Muscle of leg (tissue), 11 donors: ENCODE data around the gene C22orf31. TPM values are rescaled to one million over a fixed set of nuclear protein-coding genes. Genes with fewer than 3 reads are reported as not detected.
"Not testable (repeated sequence)": the region's sequence is repeated elsewhere in the genome, so short reads cannot be mapped to it uniquely, and the experiment has no call there.

Source experiments
- DNase-seq: peaks from one replicate; pipeline ENCODE4 v3.0.0; 2013
- H3K27ac ChIP-seq: one replicate; pipeline ENCODE4 v1.5.1; 2013; ENCODE audit warnings: mild to moderate bottlenecking, low read length, control low read depth
- H3K27me3 ChIP-seq: one replicate; pipeline ENCODE4 v1.6.1; 2013; ENCODE audit warnings: low read length; ENCODE audit not compliant: control insufficient read depth, insufficient read depth
- H3K36me3 ChIP-seq: one replicate; pipeline ENCODE4 v1.6.1; 2013; ENCODE audit warnings: low read length; ENCODE audit not compliant: control insufficient read depth, insufficient read depth
- H3K4me1 ChIP-seq: one replicate; pipeline ENCODE4 v1.6.1; 2013; ENCODE audit warnings: low read length; ENCODE audit not compliant: control insufficient read depth, insufficient read depth
- H3K4me3 ChIP-seq: one replicate; pipeline ENCODE4 v1.5.1; 2013; ENCODE audit warnings: low read length, control low read depth
- H3K9me3 ChIP-seq: replicated peaks from 2 replicates; pipeline ENCODE4 v1.6.1; 2013; ENCODE audit warnings: low read depth, low read length; ENCODE audit not compliant: control insufficient read depth
- WGBS: methylation state at CpG from one replicate; pipeline ENCODE4 v1.1.5; 2013; ENCODE audit warnings: missing lambda C conversion rate; ENCODE audit not compliant: insufficient coverage; 5-methylcytosine and 5-hydroxymethylcytosine counted together
- polyA plus RNA-seq, 8 donors: library from polyadenylated mRNA; unstranded; fragments of 120-200 nt; gene quantifications; one replicate each; pipeline versions ENCODE4 v1.2.1 to v1.2.3, GENCODE V29; 2013; ENCODE audit warnings: inconsistent platforms in 1 of 8, low replicate concordance in 1 of 8; ENCODE audit not compliant: insufficient read length in 8 of 8, insufficient read depth in 1 of 8
- total RNA-seq: library from RNA; stranded (reverse); fragments of 120-200 nt; gene quantifications from one replicate; pipeline ENCODE4 v1.2.4, GENCODE V29; 2013

C22orf31 gene
- total and polyA plus RNA-seq, 9 donors, result 1.1 to 3.0 (median 1.9) TPM

DNA sequence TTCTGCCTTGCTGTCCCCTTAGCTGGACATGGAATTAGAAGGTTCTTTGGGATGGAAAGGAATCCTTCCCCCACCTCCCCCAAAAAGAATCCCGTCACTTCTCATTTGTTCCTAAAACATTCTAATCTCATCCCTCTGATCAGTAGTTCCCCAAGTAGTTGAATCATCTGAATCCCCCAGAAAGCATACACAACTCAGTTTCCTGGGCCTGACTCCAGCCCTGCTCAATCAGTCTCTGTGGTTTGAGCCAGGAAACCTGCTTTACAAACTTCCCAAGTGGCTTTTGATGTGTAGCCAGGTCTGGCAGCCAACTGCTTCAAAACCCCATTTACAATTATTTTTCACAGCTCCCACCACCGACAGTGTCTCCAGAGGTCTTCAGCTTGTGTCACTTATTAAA, 20.2 kb downstream of the C22orf31 start:
- Histone ChIP-seq H3K27me3 (no peaks in the 10 kb centered on the region), H3K4me1 (peaks cover 5% of the 10 kb centered on the region), H3K4me3 (no peak overlapping the region), H3K27ac (no peak overlapping the region), H3K9me3 (no peaks in the 10 kb centered on the region), H3K36me3 (peaks cover 31% of the 10 kb centered on the region)
- 43% methylated on average over 1 of the region's 2 CpGs for WGBS
- peak; percentile 39 for DNase-seq

DNA sequence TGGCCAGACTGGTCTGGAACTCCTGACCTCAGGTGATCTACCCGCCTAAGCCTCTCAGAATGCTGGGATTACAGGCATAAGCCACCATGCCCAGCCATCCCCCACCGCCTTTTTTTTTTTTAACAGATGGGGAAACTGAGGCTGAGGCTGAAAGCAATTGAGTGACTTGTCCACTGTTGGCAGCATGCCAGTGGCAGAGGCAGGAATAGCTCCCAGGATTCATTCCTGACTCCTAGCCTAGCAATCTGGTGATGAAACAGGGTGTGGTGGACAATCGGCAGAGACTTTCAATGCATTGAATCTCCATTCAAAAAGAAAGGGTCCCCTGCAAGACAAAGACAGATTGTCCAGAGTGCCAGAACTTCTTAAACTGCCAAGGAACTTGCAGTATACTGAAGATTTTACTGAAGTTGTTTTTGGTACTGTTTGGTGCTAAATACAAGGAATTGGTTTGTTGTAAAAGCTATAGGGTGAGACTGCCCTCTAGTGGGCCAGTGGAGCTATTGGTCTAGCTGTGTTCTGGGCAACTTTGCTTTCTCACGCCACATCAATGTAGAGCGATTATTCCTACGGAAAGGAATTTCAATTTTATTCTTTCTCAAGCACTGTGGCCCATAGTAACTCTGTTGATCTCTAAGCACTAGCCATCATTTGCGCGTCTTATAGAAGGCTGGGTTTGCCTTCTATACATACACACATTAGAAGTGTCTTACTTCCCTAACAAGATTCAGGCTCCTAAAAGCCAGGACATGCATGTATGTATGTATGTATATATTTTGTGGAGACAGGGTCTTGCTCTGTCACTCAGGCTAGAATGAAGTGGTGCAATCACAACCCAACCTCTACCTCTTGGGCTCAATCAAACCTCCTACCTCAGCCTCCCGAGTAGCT, 21.0 kb downstream of the C22orf31 start:
- DNase-seq, result peak; percentile 88
- Histone ChIP-seq H3K4me3 (no peak overlapping the region), H3K27ac (no peak overlapping the region), H3K4me1 (peaks cover 5% of the 10 kb centered on the region), H3K27me3 (no peaks in the 10 kb centered on the region), H3K36me3 (peaks cover 23% of the 10 kb centered on the region), H3K9me3 (no peaks in the 10 kb centered on the region)
- WGBS, result no CpG with 5 or more reads among the region's 9 CpGs

DNA sequence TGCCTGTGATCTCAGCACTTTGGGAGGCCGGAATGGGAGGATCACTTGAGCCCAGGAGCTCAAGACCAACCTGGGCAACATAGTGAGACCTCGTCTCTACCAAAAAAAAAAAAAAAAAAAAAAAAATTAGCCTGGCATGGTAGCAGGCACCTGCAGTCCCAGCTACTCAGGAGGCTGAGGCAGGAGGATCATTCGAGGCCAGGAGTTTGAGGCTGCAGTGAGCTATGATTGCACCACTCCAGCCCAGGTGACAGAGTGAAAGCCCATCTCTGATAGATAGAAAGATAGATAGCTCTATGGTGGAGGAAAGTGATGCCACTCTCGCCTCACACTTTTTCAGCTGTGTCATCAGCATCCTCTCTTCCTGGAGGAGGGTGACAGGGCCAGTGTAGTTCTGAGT, 21.9 kb downstream of the C22orf31 start:
- DNase-seq, result not testable (repeated sequence)
- 89% methylated on average over 1 of the region's 4 CpGs for WGBS

DNA sequence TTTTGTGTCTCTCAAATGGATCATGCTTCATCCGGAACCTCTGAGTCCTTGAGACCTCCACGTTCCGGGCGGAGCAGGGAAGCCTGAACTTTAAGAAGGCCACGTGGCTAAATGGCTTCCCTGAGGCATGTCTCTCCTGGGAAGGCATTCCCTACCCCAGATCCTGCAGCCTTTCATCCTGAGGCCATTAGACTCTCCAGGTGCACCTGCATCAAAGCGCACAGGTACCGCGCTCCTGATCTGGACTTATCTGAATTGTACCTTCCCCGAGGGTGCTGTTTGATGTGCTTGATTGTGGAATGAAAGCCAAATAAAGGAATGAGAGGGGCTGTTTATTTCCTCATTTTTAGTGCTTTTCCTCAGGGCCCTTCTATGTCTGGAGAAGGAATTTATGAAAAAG, 22.5 kb downstream of the C22orf31 start:
- peaks cover 5% of the 10 kb centered on the region for H3K4me1 ChIP-seq
- no peaks in the 10 kb centered on the region for H3K9me3 ChIP-seq
- H3K4me3 ChIP-seq, result no peak overlapping the region
- 67% methylated on average over 6 of the region's 9 CpGs for WGBS
- no peaks in the 10 kb centered on the region for H3K27me3 ChIP-seq
- peaks cover 12% of the 10 kb centered on the region for H3K36me3 ChIP-seq
- DNase-seq, result no peak
- no peak overlapping the region for H3K27ac ChIP-seq

More for the DNA sequence above, 21.9 kb downstream of the C22orf31 start:
- not testable (repeated sequence) for H3K27ac ChIP-seq, H3K9me3 ChIP-seq, H3K4me1 ChIP-seq, H3K4me3 ChIP-seq, H3K27me3 ChIP-seq
- H3K36me3 ChIP-seq, result peaks cover 16% of the 10 kb centered on the region

DNA sequence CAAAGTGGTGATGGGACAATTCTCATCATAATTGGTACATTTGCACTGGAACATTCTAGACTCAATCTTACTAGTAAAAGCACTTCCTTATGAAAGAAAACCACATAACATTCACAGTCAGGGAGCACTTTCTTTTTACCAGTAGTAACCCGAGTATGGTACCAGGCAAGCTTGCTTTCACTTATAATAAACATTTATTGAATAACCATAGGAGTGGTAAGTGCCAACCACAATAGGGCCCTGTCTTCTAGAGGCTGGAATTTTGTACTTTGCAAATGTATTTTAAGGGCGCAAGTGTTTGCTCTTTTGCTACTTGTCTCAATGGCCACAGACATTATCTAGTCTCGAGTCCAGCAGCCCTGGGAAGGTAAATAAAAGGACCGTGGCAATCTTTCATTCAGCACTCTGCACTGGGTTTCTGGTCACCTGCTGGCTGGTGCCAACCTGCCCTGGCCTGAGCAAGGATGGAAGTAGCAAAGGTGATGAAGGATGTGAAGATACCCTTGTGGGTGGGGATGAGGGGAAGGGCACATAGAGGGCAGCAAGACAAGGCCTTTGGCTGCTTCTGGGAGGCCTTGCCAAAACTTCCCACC, 24.2 kb downstream of the C22orf31 start:
- H3K27ac ChIP-seq, result no peak overlapping the region
- H3K9me3 ChIP-seq, result no peaks in the 10 kb centered on the region
- H3K36me3 ChIP-seq, result no peaks in the 10 kb centered on the region
- peaks cover 9% of the 10 kb centered on the region for H3K4me1 ChIP-seq
- no peak overlapping the region for H3K4me3 ChIP-seq
- H3K27me3 ChIP-seq, result no peaks in the 10 kb centered on the region
- no peak for DNase-seq
- 100% methylated on average over 3 of the region's 4 CpGs for WGBS

DNA sequence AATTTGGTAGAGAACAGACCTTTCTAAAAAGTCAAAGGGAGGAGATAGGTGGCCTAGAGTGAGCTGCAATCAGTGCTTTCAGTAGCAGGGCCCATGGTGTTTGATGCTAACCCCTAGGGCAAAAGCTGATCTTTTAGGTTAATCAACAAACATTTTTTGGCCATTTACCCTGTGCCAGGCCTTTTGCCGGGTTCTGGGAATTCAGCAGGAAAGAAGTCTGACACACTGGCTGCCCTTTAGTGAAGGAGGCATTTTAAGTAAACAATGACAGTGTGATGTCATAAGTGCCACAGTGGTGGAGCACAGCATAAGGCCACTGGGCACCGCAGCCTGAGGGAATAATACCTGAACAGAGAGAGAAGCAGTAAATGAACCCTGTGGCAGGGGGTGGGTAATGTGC, 29.0 kb downstream of the C22orf31 start:
- Histone ChIP-seq H3K4me3 (no peak overlapping the region), H3K9me3 (no peaks in the 10 kb centered on the region), H3K27me3 (peaks cover 2% of the 10 kb centered on the region), H3K4me1 (peaks cover 29% of the 10 kb centered on the region), H3K36me3 (no peaks in the 10 kb centered on the region), H3K27ac (peak overlapping the region; percentile 31)
- no peak for DNase-seq
- WGBS, result 94% methylated on average over 2 of the region's 2 CpGs

DNA sequence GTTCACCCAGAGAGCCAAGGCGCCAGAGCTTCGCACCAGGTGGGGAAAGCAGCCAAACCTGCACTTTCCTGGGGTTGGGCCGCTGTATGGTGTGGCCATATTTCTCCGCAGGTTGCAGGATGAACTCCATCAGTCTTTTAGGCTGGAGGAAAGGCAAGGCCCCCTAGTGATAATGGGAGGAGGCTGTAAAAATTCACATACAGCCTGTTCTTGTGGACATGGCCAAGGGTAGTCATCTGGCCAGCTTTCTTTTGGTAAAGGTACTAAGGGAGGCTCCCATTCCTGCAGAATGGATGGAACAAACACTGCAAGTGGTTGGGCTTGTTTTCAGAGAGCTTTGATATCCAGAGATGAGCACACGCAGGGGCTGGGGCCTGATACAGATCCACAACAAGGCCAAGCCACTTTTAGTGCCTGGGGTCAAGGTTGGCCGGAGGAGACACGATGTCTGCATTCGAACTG, 29.6 kb downstream of the C22orf31 start:
- peaks cover 29% of the 10 kb centered on the region for H3K4me1 ChIP-seq
- no peak for DNase-seq
- no peaks in the 10 kb centered on the region for H3K36me3 ChIP-seq
- peaks cover 2% of the 10 kb centered on the region for H3K27me3 ChIP-seq
- 73% methylated on average over 8 of the region's 8 CpGs for WGBS
- no peak overlapping the region for H3K4me3 ChIP-seq
- peak overlapping the region; percentile 67 for H3K27ac ChIP-seq
- H3K9me3 ChIP-seq, result no peaks in the 10 kb centered on the region

DNA sequence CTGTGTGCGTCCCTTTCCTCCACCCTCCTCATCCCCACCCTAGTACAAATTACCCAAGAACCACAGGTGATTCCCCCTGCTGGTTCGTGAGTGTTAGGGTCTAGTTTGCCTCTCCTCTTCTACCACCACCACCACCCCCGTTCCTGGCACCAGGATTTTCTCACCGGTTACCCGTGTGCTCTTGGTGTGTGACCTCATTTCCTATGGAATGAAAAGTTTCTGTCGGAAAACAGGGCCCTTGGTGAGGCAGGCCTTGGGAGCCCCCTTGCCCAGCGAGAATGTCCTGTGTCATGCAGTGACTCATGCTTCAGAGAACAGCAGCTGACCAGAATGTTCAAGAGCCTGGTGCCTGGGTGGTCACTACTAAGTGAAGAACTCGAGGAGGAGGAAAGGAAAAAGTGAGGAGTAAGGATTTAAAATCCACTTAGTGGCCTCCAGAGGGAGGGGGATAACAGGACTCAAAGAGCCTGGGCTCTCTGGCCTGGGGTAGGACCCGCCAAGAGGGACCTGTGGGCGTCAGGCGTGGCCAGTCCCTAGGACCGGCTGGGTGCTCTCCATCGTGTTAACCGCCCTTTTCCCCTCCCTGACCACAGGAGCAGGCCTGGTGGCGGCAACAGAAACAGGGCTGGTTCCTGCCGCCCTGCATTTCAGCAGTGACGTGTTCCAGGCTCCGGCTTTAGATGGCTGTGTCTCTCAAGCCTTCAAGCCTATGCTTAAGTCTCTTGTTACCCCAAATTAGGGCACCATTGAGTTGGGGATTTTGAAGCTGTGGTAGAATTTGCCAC, 30.2 kb downstream of the C22orf31 start:
- H3K9me3 ChIP-seq, result no peaks in the 10 kb centered on the region
- peak; percentile 85 for DNase-seq
- H3K27ac ChIP-seq, result peak overlapping the region; percentile 67
- peaks cover 29% of the 10 kb centered on the region for H3K4me1 ChIP-seq
- peaks cover 6% of the 10 kb centered on the region for H3K36me3 ChIP-seq
- WGBS, result 44% methylated on average over 7 of the region's 18 CpGs
- H3K4me3 ChIP-seq, result no peak overlapping the region
- H3K27me3 ChIP-seq, result peaks cover 2% of the 10 kb centered on the region

DNA sequence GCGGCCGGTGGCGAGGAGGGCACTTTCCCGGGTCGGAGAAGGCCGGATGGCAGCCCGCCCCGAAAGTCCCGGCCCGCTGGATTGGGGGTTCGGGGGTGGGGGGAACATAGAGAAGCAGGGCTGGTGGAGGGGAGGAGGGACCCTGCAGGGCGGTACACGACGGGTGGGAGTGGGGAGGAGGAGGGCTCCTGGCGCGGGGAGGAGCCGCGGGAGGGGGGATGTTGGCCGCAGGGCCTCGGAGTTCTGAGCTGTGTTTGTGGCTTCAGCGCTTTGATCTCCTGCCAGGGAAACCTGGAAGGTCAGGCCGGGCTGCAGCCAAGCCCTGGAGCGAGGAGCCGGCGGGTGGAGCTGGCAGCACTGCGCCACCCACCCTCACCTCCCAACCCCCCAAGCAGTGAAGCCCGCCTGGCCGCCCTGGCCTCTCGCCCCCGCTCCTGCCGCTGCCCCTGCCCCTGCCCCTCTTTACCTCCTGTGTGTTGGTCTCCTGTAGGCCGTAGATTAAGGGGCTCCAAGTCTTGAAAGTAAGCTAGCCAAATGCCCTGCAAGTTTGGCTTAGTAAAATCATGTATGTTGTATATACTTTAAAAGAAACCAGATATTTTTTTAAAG, 30.9 kb downstream of the C22orf31 start:
- Histone ChIP-seq H3K27ac (peak overlapping the region; percentile 67), H3K27me3 (peaks cover 2% of the 10 kb centered on the region), H3K4me1 (peaks cover 29% of the 10 kb centered on the region), H3K36me3 (peaks cover 6% of the 10 kb centered on the region), H3K4me3 (peak overlapping the region; percentile 18), H3K9me3 (no peaks in the 10 kb centered on the region)
- DNase-seq, result peak; percentile 83
- 5% methylated on average over 26 of the region's 32 CpGs for WGBS
